Lung microvascular endothelial cell (primary cell): ENCODE results near the gene APLP1. TPM values are rescaled to one million over a fixed set of nuclear protein-coding genes. Genes with fewer than 3 reads are reported as not detected.
"Not testable (repeated sequence)": the region's sequence is repeated elsewhere in the genome, so short reads cannot be mapped to it uniquely, and the experiment has no call there.

Experiments
- DNase-seq, 2 donors: peaks; one replicate each; pipeline versions ENCODE4 v3.0.0 to v3.0.0-alpha.2; 2010; ENCODE audit warnings: low read depth in 2 of 2
- total RNA-seq: library from RNA; depleted of rRNA; stranded (reverse); fragments of >200 nt; gene quantifications from 2 replicates; pipeline ENCODE4 v1.2.1, GENCODE V29; 2014

The APLP1 gene
- total RNA-seq, 1 donor from 2014 or later = 1.2 TPM

DNA sequence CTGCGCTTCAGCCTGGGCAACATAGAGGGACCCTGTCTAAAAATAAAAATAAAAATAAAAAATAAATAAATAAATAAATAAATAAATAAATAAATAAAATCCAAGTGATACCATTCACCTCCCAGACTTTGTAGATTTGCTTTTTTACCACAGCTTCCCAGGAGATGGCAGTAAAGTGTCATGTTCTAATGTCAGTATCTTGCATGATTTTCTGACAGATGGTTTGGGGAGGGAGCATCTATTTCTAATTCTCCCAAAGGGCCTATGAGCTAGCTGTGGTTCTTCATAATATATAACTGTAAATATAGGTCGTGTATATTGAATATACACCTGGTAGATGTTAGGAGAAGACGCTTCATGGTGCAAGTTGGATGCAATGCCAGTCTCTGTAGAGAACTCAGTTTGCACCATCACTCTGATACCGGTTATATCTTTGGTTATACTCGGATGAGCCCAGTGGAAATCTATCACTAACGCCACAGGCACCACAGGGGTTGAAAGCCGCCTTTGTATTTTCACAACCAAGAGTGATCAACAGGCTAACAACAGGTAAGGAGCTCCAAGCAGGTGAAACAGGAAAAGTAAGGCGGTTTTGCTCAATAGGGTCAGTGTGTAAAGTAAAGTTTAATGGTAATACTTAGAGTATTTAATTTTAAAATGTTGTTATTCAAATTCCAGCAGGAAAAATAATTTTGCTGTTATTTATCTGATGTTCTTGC lies 13.9 kb downstream of the APLP1 start:
- DNase-seq = peak; percentile 75 to 86

DNA sequence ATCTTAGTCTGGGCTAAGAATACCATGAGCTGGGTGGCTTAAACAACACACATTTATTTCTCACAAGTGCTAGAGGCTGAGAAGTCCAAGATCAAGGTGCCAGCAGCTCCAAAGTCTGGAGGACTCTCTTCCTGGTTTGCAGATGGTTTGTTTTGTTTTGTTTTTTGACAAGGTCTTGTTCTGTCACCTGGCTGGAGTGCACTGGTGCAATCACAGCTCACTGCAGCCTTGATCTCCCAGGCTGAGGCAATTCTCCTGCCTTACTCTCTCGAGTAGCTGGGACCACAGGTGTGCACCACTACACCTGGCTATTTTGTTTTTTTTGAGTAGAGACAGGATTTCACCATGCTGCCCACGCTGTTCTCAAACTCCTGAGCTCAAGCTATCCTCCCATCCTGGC lies 15.5 kb downstream of the APLP1 start:
- no peak for DNase-seq

DNA sequence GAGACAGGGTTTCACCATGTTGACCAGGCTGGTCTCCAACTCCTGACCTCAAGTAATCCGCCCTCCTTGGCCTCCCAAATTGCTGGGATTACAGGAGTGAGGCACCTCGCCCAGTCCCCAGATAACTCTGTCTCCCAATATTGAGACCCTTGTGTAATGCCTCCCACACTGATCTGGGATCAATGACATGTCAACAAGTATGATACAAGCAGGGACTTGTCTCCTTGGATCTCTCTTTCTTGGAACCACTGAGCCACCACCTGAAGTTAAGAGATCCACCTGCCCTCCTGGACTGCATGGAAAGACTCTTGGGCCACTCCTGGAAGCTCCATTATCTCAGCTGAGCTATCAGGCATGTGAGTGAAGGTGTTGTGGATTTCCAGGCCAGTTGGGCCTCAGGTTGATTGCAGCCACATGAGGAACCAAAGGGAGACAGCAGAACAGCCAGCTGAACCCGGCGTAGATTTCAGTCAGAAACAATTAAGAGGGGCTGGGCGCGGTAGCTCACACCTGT lies 16.9 kb downstream of the APLP1 start:
- no peak for DNase-seq

DNA sequence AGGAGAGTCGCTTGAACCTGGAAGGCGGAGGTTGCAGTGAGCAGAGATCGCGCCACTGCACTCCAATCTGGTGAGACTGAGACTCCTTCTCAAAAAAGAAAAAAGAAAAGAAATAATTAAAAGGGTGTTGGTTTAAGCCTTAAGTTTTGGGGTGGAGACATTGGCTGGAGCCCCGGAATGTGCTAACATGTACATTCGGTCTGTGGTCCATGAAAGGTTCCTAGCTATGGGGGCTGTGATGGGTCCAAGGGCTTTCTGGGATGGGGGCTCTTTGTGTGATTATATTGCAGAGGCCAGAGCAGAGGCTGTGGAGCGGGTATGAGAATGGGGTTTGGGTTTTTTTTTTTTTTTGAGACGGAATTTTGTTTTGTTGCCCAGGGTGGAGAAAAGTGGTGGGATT lies 17.5 kb downstream of the APLP1 start:
- no peak for DNase-seq

DNA sequence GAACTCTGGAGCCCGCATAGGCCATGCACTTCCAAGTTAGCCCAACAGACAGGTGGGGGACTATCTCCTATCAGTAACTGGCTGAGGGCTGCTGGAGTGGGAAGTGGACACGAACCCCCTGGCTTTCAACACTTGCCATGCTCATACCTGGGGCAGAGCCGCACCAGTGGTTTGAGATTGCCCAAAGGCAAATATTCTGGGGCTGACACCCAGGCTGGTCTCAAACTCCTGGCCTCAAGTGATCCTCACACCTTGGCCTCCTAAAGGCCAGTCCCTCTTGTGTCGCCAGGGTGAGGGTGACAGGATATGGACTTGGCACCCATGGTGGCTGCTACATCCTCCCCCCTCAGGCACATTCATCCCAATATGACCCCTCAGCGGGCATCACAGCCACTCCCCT lies 18.8 kb downstream of the APLP1 start:
- DNase-seq = no peak

DNA sequence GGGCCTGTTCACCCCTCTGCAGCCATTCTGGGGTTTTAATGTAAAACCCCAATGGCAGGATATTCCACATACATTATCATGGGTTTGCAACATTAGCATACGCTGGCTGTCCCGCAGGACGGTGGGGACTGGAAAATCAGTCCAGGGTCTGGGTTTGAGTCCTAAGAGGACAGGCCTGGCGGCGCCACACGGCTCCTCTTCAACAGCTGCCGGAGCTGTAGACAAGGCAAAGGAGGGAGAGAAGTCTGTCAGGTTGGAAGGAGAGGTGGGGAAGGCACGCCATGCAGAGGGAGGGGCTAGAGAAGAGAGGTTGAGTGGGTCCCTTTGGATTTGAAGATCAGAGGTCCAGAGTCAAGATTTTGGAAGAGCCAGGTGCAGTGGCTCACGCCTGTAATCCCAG lies 20.0 kb downstream of the APLP1 start:
- no peak for DNase-seq

DNA sequence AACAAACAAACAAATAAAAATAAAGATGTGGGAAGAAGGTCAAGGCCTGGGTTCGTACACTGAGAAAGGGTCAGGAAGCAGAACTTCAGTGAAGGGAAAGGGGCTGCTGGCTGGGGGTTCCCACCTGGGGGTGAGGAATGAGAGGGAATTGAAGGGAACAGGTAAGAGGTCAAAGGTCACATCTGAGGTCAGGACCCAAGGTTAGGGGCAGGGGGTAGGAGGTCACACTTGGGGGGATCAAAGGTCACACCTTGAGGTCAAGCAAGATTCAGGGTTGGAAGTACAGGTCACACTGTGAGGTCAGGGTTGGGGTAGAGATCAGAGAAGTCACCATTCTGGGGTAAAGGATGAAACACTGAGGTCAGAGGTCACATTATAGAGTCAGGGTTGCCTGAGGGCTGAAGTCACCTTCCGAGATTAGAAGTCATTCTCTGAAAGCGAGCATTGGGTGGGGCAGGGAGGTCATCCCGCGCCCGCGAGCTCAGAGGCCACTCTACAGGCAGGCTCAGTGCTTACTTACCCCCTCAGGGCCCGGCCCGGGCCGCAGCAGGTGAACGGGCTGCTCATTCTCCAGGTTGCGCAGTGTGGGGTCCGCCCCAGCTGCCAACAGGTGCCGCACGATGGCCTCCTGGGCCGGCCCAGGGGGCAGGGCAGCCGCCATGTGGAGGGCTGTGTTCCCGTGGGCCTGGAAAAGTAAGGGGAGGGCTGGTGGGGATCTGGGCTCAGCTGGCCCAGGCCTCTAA lies 21.2 kb downstream of the APLP1 start:
- DNase-seq = no peak

DNA sequence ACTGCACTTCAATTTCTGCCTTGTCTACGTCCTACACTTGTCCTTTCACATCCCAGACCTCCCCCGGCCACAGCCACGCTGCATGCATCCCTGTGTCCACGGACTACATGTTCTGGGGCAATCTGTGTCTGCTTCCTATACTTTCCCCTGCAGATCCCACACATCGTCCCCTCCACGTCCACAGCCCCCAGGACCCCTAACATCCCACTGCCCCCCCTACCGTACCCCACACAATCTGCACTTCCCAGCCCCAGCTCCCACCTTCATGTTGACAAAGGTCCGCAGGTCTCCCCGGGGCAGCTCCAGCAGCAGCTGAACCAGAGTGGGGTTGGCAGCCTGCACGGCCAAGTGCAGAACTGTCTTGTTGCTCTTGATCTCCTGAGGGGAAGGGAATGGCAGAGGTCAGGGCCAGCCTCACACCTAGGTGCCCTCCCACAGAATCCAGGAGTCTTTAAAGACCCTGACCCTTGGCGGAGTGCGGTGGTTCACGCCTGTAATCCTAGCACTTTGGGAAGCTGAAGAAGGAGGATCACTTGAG lies 21.8 kb downstream of the APLP1 start:
- no peak for DNase-seq

DNA sequence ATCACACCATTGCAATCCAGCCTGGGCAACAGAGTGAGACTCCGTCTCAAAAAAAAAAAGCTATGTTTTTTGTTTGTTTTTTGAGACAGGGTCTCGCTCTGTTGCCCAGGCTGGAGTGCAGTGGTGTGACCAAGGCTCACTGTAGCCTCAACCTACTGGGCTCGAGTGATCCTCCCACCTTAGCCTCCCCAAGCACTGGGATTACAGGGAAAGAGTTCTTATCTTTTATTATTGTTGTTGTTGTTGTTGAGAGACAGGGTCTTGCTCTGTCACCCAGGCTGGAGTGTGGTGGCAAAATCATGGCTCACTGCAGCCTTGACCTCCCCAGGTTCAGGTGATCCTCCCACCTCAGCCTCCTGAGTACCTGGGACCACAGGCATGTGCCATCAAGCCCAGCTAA lies 23.4 kb downstream of the APLP1 start:
- DNase-seq = not testable (repeated sequence)

DNA sequence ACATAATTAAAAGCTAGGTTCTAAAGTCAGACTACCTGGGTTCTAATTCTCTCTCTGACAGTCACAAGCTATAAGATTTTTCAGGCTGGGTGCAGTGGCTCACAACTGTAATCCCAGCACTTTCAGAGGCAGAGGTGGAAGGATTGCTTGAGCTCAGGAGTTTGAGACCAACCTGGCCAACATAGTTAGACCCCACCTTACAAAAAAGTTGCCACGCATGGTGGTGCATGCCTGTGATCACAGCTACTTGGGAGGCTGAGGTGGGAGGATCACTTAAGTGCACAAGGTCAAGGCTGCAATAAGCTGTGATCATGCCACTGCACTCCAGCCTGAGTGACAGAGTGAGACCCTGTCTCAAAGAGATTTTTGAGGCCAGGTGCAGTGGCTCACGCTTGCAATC lies 26.0 kb downstream of the APLP1 start:
- DNase-seq = no peak

DNA sequence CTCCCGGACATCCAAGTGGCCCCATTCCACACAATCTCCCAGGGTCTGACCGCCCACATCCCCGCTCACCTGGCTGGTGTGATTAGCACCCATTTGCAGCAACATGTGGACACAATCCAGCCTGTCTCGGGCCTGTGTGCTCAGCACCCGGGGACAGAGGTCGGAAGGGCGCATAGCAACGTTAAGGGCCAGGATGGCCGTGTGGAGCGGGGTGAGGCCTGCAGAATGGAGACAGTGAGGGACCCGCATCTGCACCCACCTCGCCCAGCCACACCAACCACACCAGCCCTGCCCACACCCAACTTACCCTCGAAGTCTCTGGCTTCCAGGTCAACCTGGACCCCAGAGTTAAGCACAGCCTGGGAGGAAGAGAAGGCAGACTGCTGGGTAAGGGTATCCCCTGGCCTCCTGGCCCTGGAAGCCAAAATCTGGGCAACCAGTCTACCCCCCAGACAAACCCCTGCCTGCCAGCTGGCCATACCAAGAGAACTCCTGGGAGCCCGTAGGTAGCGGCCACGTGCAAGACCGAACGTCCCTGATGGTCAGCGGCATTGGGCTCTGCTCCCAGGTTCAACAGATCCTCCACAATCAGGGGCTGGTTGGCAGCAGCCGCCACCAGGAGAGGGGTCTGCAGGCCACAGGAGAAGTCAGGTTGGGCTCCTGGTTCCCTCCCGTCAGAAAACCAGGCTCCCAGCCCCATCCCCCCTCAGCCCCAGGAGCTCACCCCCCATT lies 27.7 kb downstream of the APLP1 start:
- no peak for DNase-seq

DNA sequence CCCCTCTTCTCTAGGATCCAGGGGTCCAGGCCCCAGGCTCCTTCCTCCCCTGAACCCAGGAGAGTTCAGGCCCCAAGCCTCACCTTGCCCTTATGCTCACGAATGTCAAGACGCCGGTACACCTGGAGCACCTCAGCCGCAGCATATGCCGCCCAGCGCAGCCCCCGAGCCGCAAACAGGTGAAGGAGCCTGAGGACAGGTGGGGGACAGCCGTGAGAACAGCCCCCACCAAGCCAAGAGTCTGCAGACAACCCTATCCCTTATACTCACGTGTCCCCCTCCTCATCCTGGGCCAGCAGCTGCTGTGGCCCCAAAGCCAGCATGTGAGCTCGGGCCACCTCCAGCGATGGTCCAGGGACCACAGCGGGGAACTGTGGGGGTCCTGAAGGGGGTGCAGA lies 28.3 kb downstream of the APLP1 start:
- DNase-seq = no peak

DNA sequence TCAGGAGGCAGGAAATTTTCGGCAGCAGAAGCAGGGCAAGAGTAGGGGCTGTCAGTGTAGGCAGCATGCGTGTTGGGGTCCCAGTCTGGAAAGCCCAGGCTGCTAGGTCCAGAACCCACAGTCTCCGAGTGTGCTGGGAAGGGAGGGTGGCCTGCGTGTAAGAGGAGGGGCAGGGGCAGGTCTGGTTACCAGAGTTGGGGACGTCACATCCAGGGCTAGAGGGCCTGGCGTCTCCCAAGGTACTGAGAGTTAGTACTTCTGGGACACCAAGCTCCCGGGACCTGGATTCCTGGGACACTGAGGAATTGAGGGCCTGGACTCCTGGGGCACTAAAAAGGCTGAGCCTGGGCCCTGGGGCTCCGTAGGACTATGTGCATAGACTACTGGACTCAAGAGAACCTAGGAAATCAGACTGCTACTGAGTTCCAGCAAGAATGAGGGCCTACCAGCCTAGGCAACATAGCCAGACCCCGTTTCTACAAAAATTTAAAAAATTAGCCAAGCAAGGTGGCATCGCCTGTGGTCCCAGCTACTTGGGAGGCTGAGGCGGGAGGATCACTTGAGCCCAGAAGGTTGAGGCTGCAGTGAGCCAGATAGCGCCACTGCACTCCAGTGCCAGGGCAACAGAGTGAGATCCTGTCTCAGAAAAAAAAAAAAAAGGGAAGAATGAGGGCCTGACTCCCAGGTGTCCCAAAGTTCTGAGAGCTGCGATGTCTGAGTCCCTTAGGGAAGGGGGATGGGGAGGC lies 29.5 kb downstream of the APLP1 start:
- DNase-seq = no peak

DNA sequence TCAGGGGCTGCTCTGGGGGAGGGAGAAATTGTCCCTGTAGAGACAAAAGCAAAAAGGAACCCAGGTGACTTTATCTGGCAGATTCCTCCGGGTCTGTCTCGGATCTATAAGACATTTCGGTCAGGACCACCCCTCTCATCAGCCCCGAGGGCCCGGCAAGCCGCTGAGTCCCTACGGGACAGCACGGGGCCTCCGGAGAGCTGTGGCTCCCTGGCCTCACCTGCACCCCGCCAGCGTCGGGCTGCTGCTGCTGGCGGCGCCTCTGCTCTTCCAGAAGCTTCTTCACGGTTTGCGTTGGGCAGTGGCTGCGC lies 30.1 kb downstream of the APLP1 start:
- no peak for DNase-seq

DNA sequence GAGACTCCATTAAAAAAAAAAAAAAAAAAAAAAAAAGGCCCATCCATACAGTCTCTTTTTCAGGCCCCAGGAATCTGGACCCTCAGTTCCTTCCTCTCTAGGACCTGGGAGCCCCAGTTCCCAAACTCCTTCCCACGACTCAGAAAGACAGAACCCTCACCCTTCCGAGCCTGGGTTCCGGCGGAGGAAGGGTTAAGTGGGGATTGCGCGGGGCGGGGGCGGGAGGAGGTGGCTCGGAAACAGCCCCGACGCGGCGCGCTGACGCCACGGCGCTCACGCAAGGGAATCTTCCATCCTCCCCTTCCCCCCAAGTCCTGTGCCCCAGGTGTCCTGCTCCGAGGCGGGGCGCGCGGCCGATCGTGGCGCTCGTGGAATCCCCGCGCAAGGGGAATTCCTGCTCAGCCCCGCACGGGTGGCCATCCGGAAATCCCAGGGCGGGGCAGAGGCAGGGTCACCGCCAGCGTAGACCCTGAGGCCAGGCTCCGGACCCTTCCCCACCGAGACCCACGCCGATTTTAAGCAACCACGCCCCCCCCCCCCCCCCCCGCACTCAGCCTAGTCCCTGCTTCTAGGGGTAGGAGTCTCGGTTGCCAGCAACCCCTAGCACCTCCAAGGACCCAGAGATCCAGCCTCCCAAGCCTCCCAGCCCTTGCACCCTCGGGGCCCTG lies 31.3 kb downstream of the APLP1 start:
- DNase-seq = peak; percentile 84 to 92

DNA sequence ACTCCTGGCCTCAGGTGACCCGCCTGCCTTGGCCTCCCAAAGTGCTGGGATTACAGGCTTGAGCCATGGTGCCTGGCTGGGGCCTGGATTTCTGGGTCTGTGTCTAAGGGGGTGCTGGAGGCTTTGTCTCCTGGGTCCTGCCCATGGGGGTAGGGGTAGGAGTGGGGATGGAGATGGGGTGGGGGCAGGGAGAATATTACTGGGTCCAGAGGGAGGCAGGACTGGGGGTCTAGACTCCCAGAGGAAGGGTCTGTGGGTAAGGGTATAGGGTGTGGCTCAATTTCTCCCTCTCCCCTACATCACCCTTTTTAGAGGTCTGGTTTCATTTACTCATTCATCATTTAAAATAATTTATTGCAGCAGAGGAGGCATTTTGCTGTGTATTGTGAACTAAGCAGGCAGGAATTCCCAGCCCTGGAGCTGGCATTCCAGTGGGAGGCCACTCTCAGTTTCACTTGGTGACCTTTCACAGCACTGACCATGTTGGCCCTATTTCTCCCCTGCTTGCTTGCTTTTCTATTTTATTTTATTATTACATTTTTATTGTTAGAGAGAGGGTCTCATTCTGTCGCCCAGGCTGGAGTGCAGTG lies 32.8 kb downstream of the APLP1 start:
- DNase-seq = no peak

DNA sequence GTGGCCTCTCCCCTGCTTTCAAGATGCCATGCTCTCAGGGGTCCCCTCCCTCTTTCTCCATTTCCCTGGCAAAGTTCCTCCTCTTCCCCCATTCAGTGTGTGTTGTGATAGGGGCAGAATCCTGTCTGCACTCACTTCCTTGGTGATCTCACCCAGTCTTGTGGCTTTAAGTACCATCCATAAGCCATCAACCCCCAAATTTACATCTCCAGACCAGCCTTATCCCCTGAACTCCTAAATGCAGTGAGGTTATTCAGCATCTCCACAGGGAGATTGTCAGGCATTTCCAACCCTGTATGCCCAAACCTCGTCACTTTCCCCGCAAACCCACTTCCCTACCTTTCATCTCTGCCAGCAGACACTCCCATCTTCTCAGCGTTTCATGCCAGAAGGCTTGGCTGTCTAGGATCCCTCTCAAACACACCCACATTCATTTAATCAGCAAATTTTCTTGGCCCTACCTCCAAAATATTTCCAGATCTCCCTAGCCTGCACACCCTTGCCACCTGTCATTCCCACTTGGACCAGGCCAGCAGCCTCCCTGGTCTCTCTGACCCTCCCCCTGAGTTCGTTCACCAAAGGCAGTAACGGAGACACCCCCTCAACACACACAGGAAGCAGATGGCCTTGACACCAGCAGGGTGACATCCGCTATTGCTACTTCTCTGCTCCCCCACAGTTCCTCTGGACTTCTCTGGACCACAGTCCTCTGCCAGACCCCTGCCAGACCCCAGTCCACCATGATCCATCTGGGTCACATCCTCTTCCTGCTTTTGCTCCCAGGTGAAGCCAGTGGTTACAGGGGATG lies 33.7 kb downstream of the APLP1 start, which contains the start of gene HCST:
HCST (plus strand) TSS at position 676 of the 808 bp plus-strand sequence; CDS start at position 741, 65 bp downstream.
- no peak for DNase-seq

DNA sequence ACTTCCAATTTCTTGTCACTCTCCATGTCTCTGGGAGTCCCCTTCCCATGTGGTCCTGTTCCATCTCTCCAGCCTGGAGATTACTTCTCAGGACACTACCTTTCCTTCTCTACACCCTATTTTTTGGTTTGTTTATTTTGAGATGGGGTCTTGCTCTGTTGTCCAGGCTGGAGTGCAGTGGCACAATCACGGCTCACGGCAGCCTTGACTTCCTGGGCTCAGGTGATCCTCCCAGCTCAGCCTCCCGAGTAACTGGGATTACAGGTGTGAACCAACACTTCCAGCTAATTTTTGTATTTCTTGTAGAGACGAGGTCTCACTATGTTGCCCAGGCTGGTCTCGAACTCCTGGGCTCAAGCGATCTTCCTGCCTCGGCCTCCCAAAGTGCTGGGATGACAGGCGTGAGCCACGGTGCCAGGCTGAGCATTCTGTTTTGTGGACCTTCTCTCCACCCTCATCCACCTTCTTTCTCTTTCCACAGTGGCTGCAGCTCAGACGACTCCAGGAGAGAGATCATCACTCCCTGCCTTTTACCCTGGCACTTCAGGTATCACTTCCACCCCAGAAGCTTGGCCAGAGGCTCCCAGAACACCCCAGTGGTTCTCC lies 34.6 kb downstream of the APLP1 start:
- DNase-seq = no peak

DNA sequence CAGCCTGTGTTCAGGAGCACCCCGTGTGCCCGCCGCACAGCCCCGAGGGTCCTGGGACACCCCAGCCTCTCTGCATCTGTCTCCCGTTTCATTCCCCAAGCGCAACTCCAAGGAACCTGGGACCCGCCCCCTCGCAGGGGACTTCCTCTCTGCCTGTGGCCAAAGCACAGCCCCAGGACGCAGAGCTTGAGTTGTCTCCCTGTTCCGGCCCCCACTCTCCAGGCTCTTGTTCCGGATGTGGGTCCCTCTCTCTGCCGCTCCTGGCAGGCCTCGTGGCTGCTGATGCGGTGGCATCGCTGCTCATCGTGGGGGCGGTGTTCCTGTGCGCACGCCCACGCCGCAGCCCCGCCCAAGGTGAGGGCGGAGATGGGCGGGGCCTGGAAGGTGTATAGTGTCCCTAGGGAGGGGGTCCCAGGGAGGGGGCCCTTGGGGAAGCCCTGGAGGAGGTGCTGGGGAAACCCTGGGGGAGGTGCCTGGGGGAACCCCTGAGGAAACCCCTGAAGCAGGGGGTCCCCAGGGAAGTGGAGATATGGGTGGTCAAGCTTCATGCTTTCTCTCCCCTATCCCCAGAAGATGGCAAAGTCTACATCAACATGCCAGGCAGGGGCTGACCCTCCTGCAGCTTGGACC lies 35.3 kb downstream of the APLP1 start:
- DNase-seq = peak in 1 of 2 donors; percentile 39
